Neural cell (in vitro differentiated cells): ENCODE measurements around the gene SMAP2. TPM values are rescaled to one million over a fixed set of nuclear protein-coding genes. Genes with fewer than 3 reads are reported as not detected.

Experiments
- H2AFZ ChIP-seq: fragments of 200-600, 300-800 bp; sonication (generic), shearing (Covaris generic); 2 replicates; pipeline ENCODE4 v1.6.0; 2014; ENCODE audit warnings: low read depth, mild to moderate bottlenecking, antibody characterized with exemption, low read length, moderate library complexity
- H3F3A ChIP-seq: fragments of 200-600 bp; shearing (Covaris generic); 2 replicates; pipeline ENCODE4 v1.6.1; 2016; ENCODE audit warnings: mild to moderate bottlenecking, moderate library complexity, mixed read lengths, antibody characterized with exemption, low read length; ENCODE audit not compliant: insufficient read depth, poor library complexity, severe bottlenecking
- H3K27ac ChIP-seq: fragments of 200-600, 300-800 bp; sonication (generic), shearing (Covaris generic); 2 replicates; pipeline ENCODE4 v1.5.1; 2014; ENCODE audit warnings: mild to moderate bottlenecking, low read length, moderate library complexity
- H3K27me3 ChIP-seq: fragments of 300-800, 200-600 bp; sonication (generic), shearing (Covaris generic); 2 replicates; pipeline ENCODE4 v1.6.0; 2014; ENCODE audit warnings: mild to moderate bottlenecking, low read depth, low read length, moderate library complexity; ENCODE audit not compliant: insufficient read depth
- H3K36me3 ChIP-seq: fragments of 300-800, 200-600 bp; sonication (generic), shearing (Covaris generic); 2 replicates; pipeline ENCODE4 v1.5.1; 2014; ENCODE audit warnings: mild to moderate bottlenecking, antibody characterized with exemption, low read length, moderate library complexity; ENCODE audit not compliant: insufficient read depth
- H3K4me2 ChIP-seq: fragments of 300-800, 200-600 bp; sonication (generic), shearing (Covaris generic); 2 replicates; pipeline ENCODE4 v1.6.0; 2014; ENCODE audit warnings: mild to moderate bottlenecking, low read length
- H3K4me3 ChIP-seq: fragments of 300-800, 200-600 bp; sonication (generic), shearing (Covaris generic); 2 replicates; pipeline ENCODE4 v1.5.1; 2014; ENCODE audit warnings: mild to moderate bottlenecking, low read length, moderate library complexity
- H3K79me2 ChIP-seq: fragments of 200-600 bp; shearing (Covaris generic); replicated peaks from 2 replicates; pipeline ENCODE4 v1.6.0; 2014; ENCODE audit warnings: mild to moderate bottlenecking, low read length, moderate library complexity; ENCODE audit not compliant: insufficient read depth
- H3K9ac ChIP-seq: fragments of 300-800, 200-600 bp; sonication (generic), shearing (Covaris generic); 2 replicates; pipeline ENCODE4 v1.6.1; 2016; ENCODE audit warnings: mild to moderate bottlenecking, low read length, mixed read lengths
- H3K9me2 ChIP-seq: fragments of 200-600 bp; shearing (Covaris generic); 2 replicates; pipeline ENCODE4 v1.6.1; 2016; ENCODE audit warnings: mild to moderate bottlenecking, low read length, mixed read lengths; ENCODE audit not compliant: insufficient read depth
- H3K9me3 ChIP-seq: fragments of 200-600, 300-800 bp; sonication (generic), shearing (Covaris generic); 2 replicates; pipeline ENCODE4 v1.6.1; 2016; ENCODE audit warnings: mild to moderate bottlenecking, mixed run types, low read length, moderate library complexity, mixed read lengths
- H4K20me1 ChIP-seq: fragments of 200-600 bp; shearing (Covaris generic); 2 replicates; pipeline ENCODE4 v1.6.1; 2016; ENCODE audit warnings: mild to moderate bottlenecking, mixed run types; ENCODE audit not compliant: insufficient read depth
- EP300 ChIP-seq: fragments of 450-650 bp; conservative IDR thresholded peaks from 2 replicates; pipeline ENCODE4 v1.6.1; 2014; ENCODE audit warnings: antibody characterized with exemption, mild to moderate bottlenecking, moderate library complexity; ENCODE audit not compliant: poor library complexity, severe bottlenecking
- EZH2 ChIP-seq: fragments of 200-600, 300-800 bp; shearing (Covaris generic), sonication (generic); IDR thresholded peaks from 2 replicates; pipeline ENCODE4 v1.6.1; 2014; ENCODE audit warnings: antibody characterized with exemption, low read length, borderline replicate concordance, mild to moderate bottlenecking; ENCODE audit not compliant: insufficient read depth, poor library complexity, severe bottlenecking
- MXI1 ChIP-seq: fragments of 450-650 bp; conservative IDR thresholded peaks from 2 replicates; pipeline ENCODE4 v1.6.1; 2014; ENCODE audit warnings: antibody characterized with exemption, mild to moderate bottlenecking; ENCODE audit not compliant: poor library complexity, severe bottlenecking
- POLR2AphosphoS5 ChIP-seq: IDR thresholded peaks from 2 replicates; pipeline ENCODE4 v1.6.1; 2012
- RAD21 ChIP-seq: fragments of 450-650 bp; conservative IDR thresholded peaks from 2 replicates; pipeline ENCODE4 v1.6.1; 2014; ENCODE audit warnings: antibody characterized with exemption, mild to moderate bottlenecking, moderate library complexity
- SMC3 ChIP-seq: fragments of 450-650 bp; conservative IDR thresholded peaks from 2 replicates; pipeline ENCODE4 v1.6.1; 2014; ENCODE audit warnings: antibody characterized with exemption, mild to moderate bottlenecking, moderate library complexity; ENCODE audit not compliant: poor library complexity
- TAF1 ChIP-seq: IDR thresholded peaks from 2 replicates; pipeline ENCODE4 v1.6.1; 2012; ENCODE audit warnings: low read depth
- polyA plus RNA-seq: library from polyadenylated mRNA; depleted of rRNA; stranded (reverse); fragments of >200 nt; gene quantifications from 2 replicates; pipeline ENCODE4 v1.2.3, GENCODE V29; 2014
- TF ChIP-seq, protein P1 (sequence below): IDR thresholded peaks from 2 replicates; pipeline ENCODE4 v1.6.1; 2012; ENCODE audit warnings: borderline replicate concordance
- TF ChIP-seq, protein P2 (sequence below): fragments of 450-650 bp; IDR thresholded peaks from 2 replicates; pipeline ENCODE4 v1.5.1; 2014; ENCODE audit warnings: antibody characterized with exemption, mild to moderate bottlenecking, moderate library complexity; ENCODE audit not compliant: poor library complexity, severe bottlenecking

SMAP2 gene
- polyA plus RNA-seq, 1 donor from 2014 or later: 46.8 TPM

DNA sequence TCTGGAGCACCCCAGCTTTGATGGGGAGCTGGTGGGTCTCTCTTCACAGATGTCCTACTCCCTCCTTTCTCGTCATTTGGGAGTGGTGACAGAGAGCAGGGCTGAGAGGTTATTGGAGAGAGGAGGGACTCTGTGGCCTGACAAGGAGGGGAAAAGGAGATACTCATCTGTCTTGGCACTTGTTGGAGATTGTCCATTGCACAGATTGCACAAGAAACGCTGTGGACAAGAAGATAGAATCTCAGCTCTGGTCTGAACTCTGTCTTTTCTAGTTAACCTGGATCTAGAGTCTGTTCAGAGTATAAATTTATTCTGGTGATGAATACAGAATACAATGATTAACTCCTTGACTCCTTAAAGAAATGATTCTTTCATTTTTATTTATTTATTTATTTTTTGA, 22.4 kb upstream of the SMAP2 start:
- no peaks in the 10 kb centered on the region for H3K79me2 ChIP-seq
- H3K9me2 ChIP-seq: no peaks in the 10 kb centered on the region
- TF ChIP-seq POLR2AphosphoS5: no peak
- TF ChIP-seq MXI1: no peak
- no peaks in the 10 kb centered on the region for H3F3A ChIP-seq
- no peaks in the 10 kb centered on the region for H3K27me3 ChIP-seq
- H4K20me1 ChIP-seq: no peaks in the 10 kb centered on the region
- no peaks in the 10 kb centered on the region for H3K9me3 ChIP-seq
- H3K27ac ChIP-seq: no peak overlapping the region
- H3K4me2 ChIP-seq: no peak overlapping the region
- H3K4me3 ChIP-seq: no peak overlapping the region
- no peaks in the 10 kb centered on the region for H3K36me3 ChIP-seq
- H2AFZ ChIP-seq: no peak overlapping the region
- no peak overlapping the region for H3K9ac ChIP-seq

DNA sequence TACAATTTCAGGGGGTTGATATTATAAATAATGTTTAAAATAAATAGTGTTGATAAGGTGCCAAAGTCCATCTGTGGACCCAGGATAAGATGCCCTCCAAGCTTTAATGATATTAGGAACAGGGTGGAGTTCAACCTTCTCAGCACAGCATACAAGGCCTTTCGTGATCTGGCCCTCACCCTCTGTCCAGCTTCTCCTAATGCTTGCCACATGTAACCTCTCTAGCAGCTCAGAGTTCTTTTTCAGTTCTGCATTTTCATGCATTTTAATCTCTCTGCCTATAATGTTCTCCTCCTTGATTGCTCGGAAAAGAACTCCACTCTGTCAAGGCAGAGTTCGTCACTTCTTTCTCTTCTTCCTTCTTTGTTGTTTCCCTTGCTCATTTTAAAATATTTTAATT, 21.4 kb upstream of the SMAP2 start:
- no peaks in the 10 kb centered on the region for H4K20me1 ChIP-seq
- H3K27ac ChIP-seq: no peak overlapping the region
- no peak overlapping the region for H3K4me3 ChIP-seq
- no peaks in the 10 kb centered on the region for H3K9me2 ChIP-seq
- H3K79me2 ChIP-seq: no peaks in the 10 kb centered on the region
- TF ChIP-seq MXI1 (no peak), EZH2 (no peak), POLR2AphosphoS5 (no peak), RAD21 (no peak), SMC3 (no peak), EP300 (no peak), TAF1 (no peak)
- TF ChIP-seq, protein P1, sequence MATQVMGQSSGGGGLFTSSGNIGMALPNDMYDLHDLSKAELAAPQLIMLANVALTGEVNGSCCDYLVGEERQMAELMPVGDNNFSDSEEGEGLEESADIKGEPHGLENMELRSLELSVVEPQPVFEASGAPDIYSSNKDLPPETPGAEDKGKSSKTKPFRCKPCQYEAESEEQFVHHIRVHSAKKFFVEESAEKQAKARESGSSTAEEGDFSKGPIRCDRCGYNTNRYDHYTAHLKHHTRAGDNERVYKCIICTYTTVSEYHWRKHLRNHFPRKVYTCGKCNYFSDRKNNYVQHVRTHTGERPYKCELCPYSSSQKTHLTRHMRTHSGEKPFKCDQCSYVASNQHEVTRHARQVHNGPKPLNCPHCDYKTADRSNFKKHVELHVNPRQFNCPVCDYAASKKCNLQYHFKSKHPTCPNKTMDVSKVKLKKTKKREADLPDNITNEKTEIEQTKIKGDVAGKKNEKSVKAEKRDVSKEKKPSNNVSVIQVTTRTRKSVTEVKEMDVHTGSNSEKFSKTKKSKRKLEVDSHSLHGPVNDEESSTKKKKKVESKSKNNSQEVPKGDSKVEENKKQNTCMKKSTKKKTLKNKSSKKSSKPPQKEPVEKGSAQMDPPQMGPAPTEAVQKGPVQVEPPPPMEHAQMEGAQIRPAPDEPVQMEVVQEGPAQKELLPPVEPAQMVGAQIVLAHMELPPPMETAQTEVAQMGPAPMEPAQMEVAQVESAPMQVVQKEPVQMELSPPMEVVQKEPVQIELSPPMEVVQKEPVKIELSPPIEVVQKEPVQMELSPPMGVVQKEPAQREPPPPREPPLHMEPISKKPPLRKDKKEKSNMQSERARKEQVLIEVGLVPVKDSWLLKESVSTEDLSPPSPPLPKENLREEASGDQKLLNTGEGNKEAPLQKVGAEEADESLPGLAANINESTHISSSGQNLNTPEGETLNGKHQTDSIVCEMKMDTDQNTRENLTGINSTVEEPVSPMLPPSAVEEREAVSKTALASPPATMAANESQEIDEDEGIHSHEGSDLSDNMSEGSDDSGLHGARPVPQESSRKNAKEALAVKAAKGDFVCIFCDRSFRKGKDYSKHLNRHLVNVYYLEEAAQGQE: no peak
- TF ChIP-seq, protein P2, sequence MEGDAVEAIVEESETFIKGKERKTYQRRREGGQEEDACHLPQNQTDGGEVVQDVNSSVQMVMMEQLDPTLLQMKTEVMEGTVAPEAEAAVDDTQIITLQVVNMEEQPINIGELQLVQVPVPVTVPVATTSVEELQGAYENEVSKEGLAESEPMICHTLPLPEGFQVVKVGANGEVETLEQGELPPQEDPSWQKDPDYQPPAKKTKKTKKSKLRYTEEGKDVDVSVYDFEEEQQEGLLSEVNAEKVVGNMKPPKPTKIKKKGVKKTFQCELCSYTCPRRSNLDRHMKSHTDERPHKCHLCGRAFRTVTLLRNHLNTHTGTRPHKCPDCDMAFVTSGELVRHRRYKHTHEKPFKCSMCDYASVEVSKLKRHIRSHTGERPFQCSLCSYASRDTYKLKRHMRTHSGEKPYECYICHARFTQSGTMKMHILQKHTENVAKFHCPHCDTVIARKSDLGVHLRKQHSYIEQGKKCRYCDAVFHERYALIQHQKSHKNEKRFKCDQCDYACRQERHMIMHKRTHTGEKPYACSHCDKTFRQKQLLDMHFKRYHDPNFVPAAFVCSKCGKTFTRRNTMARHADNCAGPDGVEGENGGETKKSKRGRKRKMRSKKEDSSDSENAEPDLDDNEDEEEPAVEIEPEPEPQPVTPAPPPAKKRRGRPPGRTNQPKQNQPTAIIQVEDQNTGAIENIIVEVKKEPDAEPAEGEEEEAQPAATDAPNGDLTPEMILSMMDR: no peak
- H3K4me2 ChIP-seq: no peak overlapping the region
- H3K9ac ChIP-seq: no peak overlapping the region
- H3K27me3 ChIP-seq: no peaks in the 10 kb centered on the region
- H2AFZ ChIP-seq: no peak overlapping the region
- no peaks in the 10 kb centered on the region for H3K36me3 ChIP-seq
- no peaks in the 10 kb centered on the region for H3K9me3 ChIP-seq
- H3F3A ChIP-seq: no peaks in the 10 kb centered on the region

DNA sequence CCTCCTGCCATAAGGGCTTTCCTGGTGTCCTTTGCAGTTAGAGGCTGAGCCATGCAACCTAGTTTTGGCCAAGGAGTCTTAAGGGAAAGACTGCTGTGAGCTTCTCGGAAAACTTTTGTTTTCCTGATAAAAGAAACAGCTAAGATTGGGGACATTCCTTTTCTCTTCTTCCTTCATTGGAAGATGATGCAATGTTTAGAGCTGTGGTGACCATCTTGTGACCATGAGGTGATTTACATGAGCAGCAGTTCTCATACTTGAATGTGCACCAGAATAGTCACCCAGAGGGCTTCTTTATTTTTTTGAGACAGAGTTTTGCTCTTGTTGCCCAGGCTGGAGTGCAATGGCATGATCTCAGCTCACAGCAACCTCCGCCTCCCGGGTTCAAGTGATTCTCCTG, 20.4 kb upstream of the SMAP2 start:
- Histone ChIP-seq H3K9ac (no peak overlapping the region), H3F3A (no peaks in the 10 kb centered on the region), H3K36me3 (no peaks in the 10 kb centered on the region), H3K4me2 (no peak overlapping the region), H3K27me3 (no peaks in the 10 kb centered on the region), H3K4me3 (no peak overlapping the region), H3K9me2 (no peaks in the 10 kb centered on the region), H4K20me1 (no peaks in the 10 kb centered on the region), H2AFZ (no peak overlapping the region), H3K27ac (no peak overlapping the region), H3K79me2 (no peaks in the 10 kb centered on the region), H3K9me3 (peaks cover 5% of the 10 kb centered on the region)
- TF ChIP-seq TAF1 (no peak), MXI1 (no peak), EZH2 (no peak), RAD21 (no peak), EP300 (no peak)
